SK-N-MC (cell line): ENCODE results near the gene NR3C1.

Experiments
- DNase-seq: peaks from one replicate; pipeline ENCODE4 v3.0.0-alpha.2; 2011; ENCODE audit warnings: low read depth, low spot score
- H3K27ac ChIP-seq: fragments of 200-600 bp; sonication (generic); 2 replicates; pipeline ENCODE4 v1.5.1; 2016; ENCODE audit warnings: mixed run types
- H3K36me3 ChIP-seq: fragments of 200-600 bp; sonication (generic); 2 replicates; pipeline ENCODE4 v1.6.1; 2017; ENCODE audit warnings: antibody characterized with exemption, low read length, mixed read lengths; ENCODE audit not compliant: insufficient read depth
- H3K4me3 ChIP-seq: fragments of 200-600 bp; sonication (generic); 2 replicates; pipeline ENCODE4 v1.5.1; 2016
- H3K9ac ChIP-seq: fragments of 200-600 bp; sonication (generic); 2 replicates; pipeline ENCODE4 v1.8.0; 2017; ENCODE audit warnings: mixed run types, mixed read lengths; ENCODE audit not compliant: insufficient read length
- H3K9me3 ChIP-seq: fragments of 200-600 bp; sonication (generic); 2 replicates; pipeline ENCODE4 v1.6.1; 2017; ENCODE audit warnings: low read depth, mild to moderate bottlenecking, antibody characterized with exemption, low read length, moderate library complexity, mixed read lengths
- EZH2 ChIP-seq: fragments of 200-600 bp; sonication (generic); IDR thresholded peaks from one replicate; pipeline ENCODE4 v1.6.1; 2017; ENCODE audit warnings: antibody characterized with exemption
- FOXP2 ChIP-seq: optimal IDR thresholded peaks from 2 replicates; pipeline ENCODE3; 2011; ENCODE audit warnings: mild to moderate bottlenecking, moderate library complexity; ENCODE audit not compliant: insufficient read depth; ENCODE audit errors: extremely low read length, control extremely low read depth
- POLR2AphosphoS5 ChIP-seq: IDR thresholded peaks from 2 replicates; pipeline ENCODE4 v1.6.1; 2012; ENCODE audit warnings: mild to moderate bottlenecking, low read depth, low read length, borderline replicate concordance

The NR3C1 gene

GRCh38 chr5:143370440-143370839 is 33.0 kb downstream of the NR3C1 start:
- DNase-seq = no peak
- H3K9me3 ChIP-seq = no peaks in the 10 kb centered on the region
- no peak overlapping the region for H3K27ac ChIP-seq
- H3K36me3 ChIP-seq = no peaks in the 10 kb centered on the region
- no peak overlapping the region for H3K4me3 ChIP-seq
- no peak overlapping the region for H3K9ac ChIP-seq
- TF ChIP-seq FOXP2 (no peak), EZH2 (no peak), POLR2AphosphoS5 (no peak)

- Histone ChIP-seq H3K9ac (no peak overlapping the region), H3K36me3 (no peaks in the 10 kb centered on the region), H3K4me3 (no peak overlapping the region), H3K9me3 (no peaks in the 10 kb centered on the region), H3K27ac (no peak overlapping the region)
- DNase-seq = no peak
- TF ChIP-seq POLR2AphosphoS5 = no peak
- TF ChIP-seq EZH2 = no peak
- no peak for TF ChIP-seq FOXP2
These were observed 39.4 kb downstream of the NR3C1 start for GRCh38 chr5:143364061-143364460.

GRCh38 chr5:143362664-143363227 is 40.7 kb downstream of the NR3C1 start:
- H3K27ac ChIP-seq = no peak overlapping the region
- H3K9ac ChIP-seq = no peak overlapping the region
- TF ChIP-seq EZH2 (no peak), FOXP2 (no peak), POLR2AphosphoS5 (no peak)
- DNase-seq = no peak
- no peaks in the 10 kb centered on the region for H3K9me3 ChIP-seq
- H3K4me3 ChIP-seq = no peak overlapping the region
- H3K36me3 ChIP-seq = no peaks in the 10 kb centered on the region

- no peak overlapping the region for H3K4me3 ChIP-seq
- no peaks in the 10 kb centered on the region for H3K9me3 ChIP-seq
- no peak overlapping the region for H3K27ac ChIP-seq
These were observed 42.0 kb downstream of the NR3C1 start for GRCh38 chr5:143361438-143361837.

GRCh38 chr5:143360755-143361154 is 42.7 kb downstream of the NR3C1 start:
- DNase-seq = no peak
- no peak for TF ChIP-seq EZH2
- TF ChIP-seq POLR2AphosphoS5 = no peak
- no peak for TF ChIP-seq FOXP2
- H3K9me3 ChIP-seq = no peaks in the 10 kb centered on the region
- H3K27ac ChIP-seq = no peak overlapping the region
- H3K9ac ChIP-seq = no peak overlapping the region
- H3K36me3 ChIP-seq = no peaks in the 10 kb centered on the region
- no peak overlapping the region for H3K4me3 ChIP-seq

More at GRCh38 chr5:143361438-143361837, 42.0 kb downstream of the NR3C1 start:
- Histone ChIP-seq H3K9ac (no peak overlapping the region), H3K36me3 (no peaks in the 10 kb centered on the region)
- DNase-seq = no peak
- TF ChIP-seq POLR2AphosphoS5 (no peak), EZH2 (no peak), FOXP2 (no peak)

- Histone ChIP-seq H3K36me3 (no peaks in the 10 kb centered on the region), H3K4me3 (no peak overlapping the region), H3K9me3 (no peaks in the 10 kb centered on the region), H3K27ac (no peak overlapping the region), H3K9ac (no peak overlapping the region)
- TF ChIP-seq EZH2 (no peak), POLR2AphosphoS5 (no peak), FOXP2 (no peak)
- no peak for DNase-seq
These were observed 43.6 kb downstream of the NR3C1 start for GRCh38 chr5:143359869-143360268.

- TF ChIP-seq POLR2AphosphoS5 = no peak
- no peak for TF ChIP-seq FOXP2
- TF ChIP-seq EZH2 = no peak
- Histone ChIP-seq H3K36me3 (no peaks in the 10 kb centered on the region), H3K4me3 (no peak overlapping the region), H3K27ac (no peak overlapping the region; the same call in 1 of the 2 replicates), H3K9ac (no peak overlapping the region), H3K9me3 (no peaks in the 10 kb centered on the region)
- DNase-seq = no peak
These were observed 46.5 kb downstream of the NR3C1 start for GRCh38 chr5:143356855-143357583.

- H3K9ac ChIP-seq = no peak overlapping the region
- no peaks in the 10 kb centered on the region for H3K36me3 ChIP-seq
- TF ChIP-seq FOXP2 = peak; percentile 99
- no peak for TF ChIP-seq EZH2
- peak; percentile 19; the same call in 1 of the 2 replicates for TF ChIP-seq POLR2AphosphoS5
- H3K27ac ChIP-seq = peak overlapping the region; percentile 66
- peak; percentile 97 for DNase-seq
- H3K9me3 ChIP-seq = no peaks in the 10 kb centered on the region
- peak overlapping the region; percentile 47 for H3K4me3 ChIP-seq
These were observed 47.8 kb downstream of the NR3C1 start for GRCh38 chr5:143355710-143356109.
